Liver (tissue), 9 donors: ENCODE data around the gene C2CD4D. TPM values are rescaled to one million over a fixed set of nuclear protein-coding genes. Genes with fewer than 3 reads are reported as not detected.

Experiments
- DNase-seq: peaks from one replicate; pipeline ENCODE4 v3.0.0-alpha.2; 2017; ENCODE audit warnings: low spot score
- H3K27ac ChIP-seq, 2 donors: one replicate each; pipeline ENCODE4 v1.7.0; 2013; ENCODE audit warnings: inconsistent platforms in 2 of 2, low read length in 2 of 2, control low read depth in 1 of 2, low read depth in 1 of 2, mild to moderate bottlenecking in 1 of 2
- H3K27me3 ChIP-seq, 4 donors: one replicate each; pipeline versions ENCODE4 v1.6.1 to v1.7.0; 2013; ENCODE audit warnings: low read length in 3 of 4, inconsistent platforms in 1 of 4, mild to moderate bottlenecking in 1 of 4, moderate library complexity in 1 of 4; ENCODE audit not compliant: control insufficient read depth in 4 of 4, insufficient read depth in 4 of 4
- H3K36me3 ChIP-seq, 4 donors: one replicate each; pipeline versions ENCODE4 v1.6.1 to v1.7.0; 2013; ENCODE audit warnings: low read length in 3 of 4, mild to moderate bottlenecking in 3 of 4, low read depth in 1 of 4, moderate library complexity in 1 of 4; ENCODE audit not compliant: control insufficient read depth in 4 of 4, insufficient read depth in 3 of 4
- H3K4me1 ChIP-seq, 4 donors: one replicate each; pipeline versions ENCODE4 v1.6.1 to v1.7.0; 2013; ENCODE audit warnings: low read length in 3 of 4, mild to moderate bottlenecking in 3 of 4, moderate library complexity in 1 of 4; ENCODE audit not compliant: control insufficient read depth in 4 of 4, insufficient read depth in 4 of 4
- H3K4me3 ChIP-seq, 3 donors: one replicate each; pipeline versions ENCODE4 v1.6.1 to v1.7.0; 2013; ENCODE audit warnings: low read length in 3 of 3, control low read depth in 1 of 3, low read depth in 1 of 3, mild to moderate bottlenecking in 1 of 3
- H3K9ac ChIP-seq, 2 donors: one replicate each; pipeline ENCODE4 v1.7.0; 2013; ENCODE audit warnings: low read length in 2 of 2, mild to moderate bottlenecking in 2 of 2, moderate library complexity in 2 of 2, control low read depth in 1 of 2, low read depth in 1 of 2
- H3K9me3 ChIP-seq, 4 donors: one replicate each; pipeline versions ENCODE4 v1.6.1 to v1.7.0; 2013; ENCODE audit warnings: low read length in 3 of 4; ENCODE audit not compliant: control insufficient read depth in 4 of 4
- CTCF ChIP-seq: fragments of 150-350 bp; IDR thresholded peaks from 2 replicates; pipeline ENCODE4 v1.5.1; 2017; ENCODE audit warnings: improper control_type of control experiment, low read depth, low read length; ENCODE audit not compliant: missing input control
- EGR1 ChIP-seq, 2 donors: IDR thresholded peaks; 2 replicates each; pipeline ENCODE4 v1.6.1; 2016 to 2018; ENCODE audit warnings: antibody characterized with exemption in 2 of 2, low read depth in 2 of 2
- FOXA1 ChIP-seq: IDR thresholded peaks from 2 replicates; pipeline ENCODE4 v1.6.1; 2016; ENCODE audit warnings: antibody characterized with exemption
- FOXA2 ChIP-seq: IDR thresholded peaks from 2 replicates; pipeline ENCODE4 v1.6.1; 2016; ENCODE audit warnings: antibody characterized with exemption
- GABPA ChIP-seq, 2 donors: IDR thresholded peaks in 1 of 2; conservative IDR thresholded peaks in 1 of 2; 2 replicates each; pipeline ENCODE4 v1.6.1; 2016; ENCODE audit warnings: antibody characterized with exemption in 2 of 2, mild to moderate bottlenecking in 1 of 2, moderate library complexity in 1 of 2
- HNF4A ChIP-seq, 2 donors: conservative IDR thresholded peaks; 2 replicates each; pipeline ENCODE4 v1.6.1; 2016; ENCODE audit warnings: antibody characterized with exemption in 2 of 2, mild to moderate bottlenecking in 2 of 2
- HNF4G ChIP-seq: IDR thresholded peaks from 2 replicates; pipeline ENCODE4 v1.6.1; 2016; ENCODE audit warnings: antibody characterized with exemption
- JUND ChIP-seq, 2 donors: IDR thresholded peaks; 2 replicates each; pipeline ENCODE4 v1.6.1; 2016; ENCODE audit warnings: antibody characterized with exemption in 2 of 2
- NR2F2 ChIP-seq: IDR thresholded peaks from 2 replicates; pipeline ENCODE4 v1.6.1; 2016; ENCODE audit warnings: antibody characterized with exemption
- RAD21 ChIP-seq, 2 donors: IDR thresholded peaks; 2 replicates each; pipeline ENCODE4 v1.6.1; 2016; ENCODE audit warnings: antibody characterized with exemption in 2 of 2, mild to moderate bottlenecking in 2 of 2
- RXRA ChIP-seq, 2 donors: IDR thresholded peaks; 2 replicates each; pipeline ENCODE4 v1.6.1; 2017 to 2018; ENCODE audit warnings: antibody characterized with exemption in 2 of 2, mild to moderate bottlenecking in 1 of 2
- SP1 ChIP-seq: IDR thresholded peaks from 2 replicates; pipeline ENCODE4 v1.6.1; 2018; ENCODE audit warnings: antibody characterized with exemption, mild to moderate bottlenecking
- TAF1 ChIP-seq: conservative IDR thresholded peaks from 2 replicates; pipeline ENCODE4 v1.6.1; 2016; ENCODE audit warnings: antibody characterized with exemption, mild to moderate bottlenecking
- YY1 ChIP-seq: IDR thresholded peaks from 2 replicates; pipeline ENCODE4 v1.6.1; 2016; ENCODE audit warnings: antibody characterized with exemption, mild to moderate bottlenecking
- ZBTB33 ChIP-seq: IDR thresholded peaks from 2 replicates; pipeline ENCODE4 v1.6.1; 2016; ENCODE audit warnings: antibody characterized with exemption
- WGBS: extraction: QIAGEN DNeasy Blood & Tissue Kit; methylation state at CpG from one replicate; pipeline ENCODE4 v1.1.7; 2013; 5-methylcytosine and 5-hydroxymethylcytosine counted together
- polyA plus RNA-seq, 2 donors: library from polyadenylated mRNA; stranded (reverse) in 1 of 2; unstranded in 1 of 2; fragments of 200-250 nt in 1 of 2; fragments of >200 nt in 1 of 2; fragmentation: Nextera tagmentation in 1 of 2; extraction: Ambion mirVana in 1 of 2; gene quantifications; one replicate each; pipeline versions ENCODE4 v1.2.1 to v1.2.3, GENCODE V29; 2013 to 2015
- total RNA-seq, 2 donors: library from RNA; depleted of rRNA; stranded (reverse); fragments of >200 nt; gene quantifications; one replicate each; pipeline ENCODE4 v1.2.3, GENCODE V29; 2014
- TF ChIP-seq, protein P1 (sequence below): IDR thresholded peaks from 2 replicates; pipeline ENCODE4 v1.6.1; 2016; ENCODE audit warnings: antibody characterized with exemption
- donor health status: healthy.
- donor health status: healthy.
- donor health status: healthy.
- donor health status: healthy.
- donor health status: healthy.

Gene C2CD4D
- total and polyA plus RNA-seq, 4 donors = 0.02 to 0.08 TPM; not detected in 2

GRCh38 chr1:151801310-151801820 lies 38.3 kb downstream of the C2CD4D start:
- WGBS = 96% methylated on average over 12 of the region's 12 CpGs

GRCh38 chr1:151800830-151801229 lies 38.8 kb downstream of the C2CD4D start:
- H3K27me3 ChIP-seq = no peaks in the 10 kb centered on the region
- DNase-seq = no peak
- TF ChIP-seq HNF4A (conservative IDR thresholded peaks at IDR 0.05) (peak in 1 of 2 donors; percentile 65), RXRA (IDR thresholded peaks at IDR 0.05) (peak in 1 of 2 donors; percentile 9), NR2F2 (peak; percentile 85), YY1 (no peak), SP1 (no peak)
- no peak overlapping the region for H3K9ac ChIP-seq
- no peaks in the 10 kb centered on the region for H3K4me1 ChIP-seq
- H3K9me3 ChIP-seq = no peaks in the 10 kb centered on the region
- H3K4me3 ChIP-seq = no peak overlapping the region
- no peaks in the 10 kb centered on the region for H3K36me3 ChIP-seq
- 60% methylated on average over 8 of the region's 8 CpGs for WGBS
- H3K27ac ChIP-seq = no peak overlapping the region

More at GRCh38 chr1:151801310-151801820, 38.3 kb downstream of the C2CD4D start:
- DNase-seq = no peak
- no peak overlapping the region for H3K9ac ChIP-seq
- no peak overlapping the region for H3K4me3 ChIP-seq
- H3K4me1 ChIP-seq = no peaks in the 10 kb centered on the region
- no peaks in the 10 kb centered on the region for H3K27me3 ChIP-seq
- TF ChIP-seq CTCF = no peak
- TF ChIP-seq HNF4A (conservative IDR thresholded peaks at IDR 0.05) = no peak
- TF ChIP-seq TAF1 = no peak
- TF ChIP-seq GABPA (IDR thresholded peaks at IDR 0.05 in 1 of 2, conservative IDR thresholded peaks at IDR 0.05 in 1 of 2) = no peak
- no peak for TF ChIP-seq RAD21 (IDR thresholded peaks at IDR 0.05)
- TF ChIP-seq, protein P1, sequence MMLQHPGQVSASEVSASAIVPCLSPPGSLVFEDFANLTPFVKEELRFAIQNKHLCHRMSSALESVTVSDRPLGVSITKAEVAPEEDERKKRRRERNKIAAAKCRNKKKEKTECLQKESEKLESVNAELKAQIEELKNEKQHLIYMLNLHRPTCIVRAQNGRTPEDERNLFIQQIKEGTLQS = no peak
- TF ChIP-seq JUND (IDR thresholded peaks at IDR 0.05) = no peak
- TF ChIP-seq RXRA (IDR thresholded peaks at IDR 0.05) = no peak
- H3K27ac ChIP-seq = no peak overlapping the region
- H3K9me3 ChIP-seq = no peaks in the 10 kb centered on the region
- H3K36me3 ChIP-seq = no peaks in the 10 kb centered on the region

DNA sequence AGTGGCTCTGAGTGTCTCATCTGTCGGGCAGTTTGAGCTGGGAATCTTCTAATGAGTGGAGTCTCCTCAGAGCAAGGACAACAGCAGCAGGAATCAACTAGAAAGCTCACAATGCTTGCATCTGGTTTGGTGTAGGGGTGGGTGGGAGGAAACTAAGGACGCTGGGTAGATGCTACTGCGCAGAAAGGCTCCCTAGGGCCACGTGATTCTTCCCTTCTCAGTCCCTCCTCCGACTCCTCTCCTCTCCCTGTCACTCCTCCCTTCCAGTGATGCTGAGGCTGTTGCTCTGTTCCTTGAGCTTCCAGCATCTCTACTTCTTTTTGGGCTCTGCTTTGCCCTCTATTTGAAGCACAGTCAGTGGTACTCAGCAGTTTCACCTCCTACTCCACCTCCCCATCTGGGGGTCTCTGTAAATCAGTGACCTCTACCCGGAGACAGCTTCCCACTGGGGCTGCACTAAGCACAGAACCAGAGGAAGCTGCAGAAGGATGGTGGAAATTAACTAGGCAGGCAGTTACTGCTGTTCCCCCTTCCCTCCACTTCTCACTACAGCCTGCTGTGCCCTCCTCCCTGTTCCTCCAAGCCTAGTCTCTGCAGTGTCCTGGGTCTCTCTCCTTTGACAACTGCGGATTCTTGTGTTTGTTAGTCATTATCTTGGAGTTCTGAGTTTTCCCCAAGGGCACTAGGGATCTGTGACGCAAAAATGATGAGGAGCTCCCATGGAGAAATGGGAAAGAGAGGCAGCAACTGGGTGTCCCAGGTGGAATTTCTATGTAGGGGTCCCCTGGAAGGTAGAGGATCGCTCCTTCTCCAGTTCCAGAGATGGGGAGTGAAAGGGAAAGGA lies 40.2 kb downstream of the C2CD4D start:
- H3K4me3 ChIP-seq = no peak overlapping the region
- no peaks in the 10 kb centered on the region for H3K4me1 ChIP-seq
- H3K9me3 ChIP-seq = no peaks in the 10 kb centered on the region
- DNase-seq = no peak
- no peak overlapping the region for H3K9ac ChIP-seq
- no peaks in the 10 kb centered on the region for H3K36me3 ChIP-seq
- H3K27me3 ChIP-seq = no peaks in the 10 kb centered on the region
- H3K27ac ChIP-seq = no peak overlapping the region
- WGBS = 69% methylated on average over 9 of the region's 9 CpGs
- TF ChIP-seq HNF4A (conservative IDR thresholded peaks at IDR 0.05) = no peak
- TF ChIP-seq GABPA (IDR thresholded peaks at IDR 0.05 in 1 of 2, conservative IDR thresholded peaks at IDR 0.05 in 1 of 2) = no peak
- TF ChIP-seq FOXA1 = no peak
- TF ChIP-seq YY1 = no peak
- no peak for TF ChIP-seq RXRA (IDR thresholded peaks at IDR 0.05)
- TF ChIP-seq NR2F2 = no peak
- TF ChIP-seq HNF4G = no peak
- TF ChIP-seq RAD21 (IDR thresholded peaks at IDR 0.05) = no peak
- no peak for TF ChIP-seq TAF1
- TF ChIP-seq, protein P1 = no peak
- TF ChIP-seq FOXA2 = no peak
- no peak for TF ChIP-seq CTCF
- TF ChIP-seq ZBTB33 = no peak
- no peak for TF ChIP-seq JUND (IDR thresholded peaks at IDR 0.05)
- no peak for TF ChIP-seq EGR1 (IDR thresholded peaks at IDR 0.05; ENCODE audit: low read depth in 2 of 2)
- no peak for TF ChIP-seq SP1
